BJ (cell line): ENCODE results near the gene BORCS6. TPM values are rescaled to one million over a fixed set of nuclear protein-coding genes. Genes with fewer than 3 reads are reported as not detected.
A peak's percentile ranks its signal among the peaks of the same experiment; 100 is the strongest.

ENCODE experiments used
- CTCF ChIA-PET: fragments of 350-600 bp; formaldehyde crosslinking; extraction: SDS; loops from one replicate; lab custom pipeline; 2021; ENCODE audit warnings: antibody characterized with exemption, inconsistent platforms; lab: Yijun Ruan, JAX
- POLR2A ChIA-PET: fragments of 300-600 bp; sonication (Branson Sonifier 250); formaldehyde crosslinking; extraction: SDS; loops from one replicate; lab custom pipeline; 2021; ENCODE audit warnings: antibody characterized with exemption; lab: Charles Lee
- DNase-seq: peaks from one replicate; pipeline ENCODE4 v3.0.0-alpha.2; 2011; ENCODE audit warnings: low read depth
- H3K27me3 ChIP-seq: 2 replicates; pipeline ENCODE4 v1.6.0; 2011; ENCODE audit warnings: low read length; ENCODE audit not compliant: control insufficient read depth, insufficient read depth
- H3K36me3 ChIP-seq: 2 replicates; pipeline ENCODE4 v1.5.1; 2011; ENCODE audit warnings: low read length; ENCODE audit not compliant: control insufficient read depth, insufficient read depth
- H3K4me3 ChIP-seq: 2 replicates; pipeline ENCODE4 v1.5.1; 2011; ENCODE audit warnings: low read depth, mild to moderate bottlenecking, control low read depth, low read length
- polyA plus RNA-seq: library from polyadenylated mRNA; depleted of rRNA; stranded (reverse); fragments of >200 nt; gene quantifications from 2 replicates; pipeline ENCODE4 v1.2.3, GENCODE V29; 2011
- TF ChIP-seq, protein P1 (sequence below): IDR thresholded peaks from 2 replicates; pipeline ENCODE4 v1.5.1; 2011; ENCODE audit warnings: low read depth, mild to moderate bottlenecking, control low read depth, inconsistent platforms, low read length, moderate library complexity; ENCODE audit not compliant: insufficient read depth

Gene BORCS6
- polyA plus RNA-seq, 1 experiment, result 4.5 TPM

DNA sequence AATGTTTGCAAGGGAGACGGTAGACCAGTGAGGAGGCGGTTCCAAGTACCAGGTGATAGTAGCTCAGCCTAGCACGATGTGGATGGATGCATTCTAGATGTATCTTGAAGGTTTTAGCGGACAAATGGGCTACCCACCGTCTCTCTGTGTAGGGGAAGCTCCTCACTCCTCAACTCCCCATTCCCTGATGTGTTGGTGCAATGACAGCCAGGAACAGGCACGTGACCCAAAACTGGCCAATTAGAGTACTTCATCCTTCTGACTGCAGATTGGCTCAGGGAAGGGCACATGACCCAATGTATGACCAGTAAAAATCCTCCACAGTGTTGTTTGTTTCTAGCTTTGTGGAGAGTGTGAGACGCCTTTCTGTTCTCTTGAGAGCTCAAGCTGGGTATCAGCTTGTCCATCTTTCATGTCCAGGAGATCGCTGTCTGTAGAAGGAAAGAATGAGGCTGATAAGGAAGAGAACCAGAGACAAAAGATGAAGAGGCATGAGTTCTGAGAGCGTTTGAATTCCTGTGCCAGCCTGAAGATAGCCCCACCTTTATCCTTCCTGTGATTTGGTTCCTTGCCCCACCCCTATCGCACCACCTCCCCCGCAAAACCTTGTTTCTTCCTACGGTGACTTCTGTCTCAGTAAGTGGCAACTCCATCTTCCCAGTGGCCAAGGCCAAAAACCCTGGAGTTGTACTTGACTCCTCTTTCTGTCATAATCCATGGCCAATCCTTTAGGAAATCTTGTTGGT lies 2.3 kb upstream of the BORCS6 start:
- Histone ChIP-seq H3K27me3 (no peaks in the 10 kb centered on the region), H3K36me3 (no peaks in the 10 kb centered on the region), H3K4me3 (no peak overlapping the region; the same call in 1 of the 2 replicates)
- CTCF ChIA-PET, result interaction anchor here (0.6 to 1.4 kb wide), 4 partner anchors 10 to 577 kb away, joined by 3 to 6 read pairs (median 4); no protein-coding TSS in a partner anchor
- POLR2A ChIA-PET, result no interaction called here
- TF ChIP-seq, protein P1, sequence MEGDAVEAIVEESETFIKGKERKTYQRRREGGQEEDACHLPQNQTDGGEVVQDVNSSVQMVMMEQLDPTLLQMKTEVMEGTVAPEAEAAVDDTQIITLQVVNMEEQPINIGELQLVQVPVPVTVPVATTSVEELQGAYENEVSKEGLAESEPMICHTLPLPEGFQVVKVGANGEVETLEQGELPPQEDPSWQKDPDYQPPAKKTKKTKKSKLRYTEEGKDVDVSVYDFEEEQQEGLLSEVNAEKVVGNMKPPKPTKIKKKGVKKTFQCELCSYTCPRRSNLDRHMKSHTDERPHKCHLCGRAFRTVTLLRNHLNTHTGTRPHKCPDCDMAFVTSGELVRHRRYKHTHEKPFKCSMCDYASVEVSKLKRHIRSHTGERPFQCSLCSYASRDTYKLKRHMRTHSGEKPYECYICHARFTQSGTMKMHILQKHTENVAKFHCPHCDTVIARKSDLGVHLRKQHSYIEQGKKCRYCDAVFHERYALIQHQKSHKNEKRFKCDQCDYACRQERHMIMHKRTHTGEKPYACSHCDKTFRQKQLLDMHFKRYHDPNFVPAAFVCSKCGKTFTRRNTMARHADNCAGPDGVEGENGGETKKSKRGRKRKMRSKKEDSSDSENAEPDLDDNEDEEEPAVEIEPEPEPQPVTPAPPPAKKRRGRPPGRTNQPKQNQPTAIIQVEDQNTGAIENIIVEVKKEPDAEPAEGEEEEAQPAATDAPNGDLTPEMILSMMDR, result no peak
- DNase-seq, result no peak

DNA sequence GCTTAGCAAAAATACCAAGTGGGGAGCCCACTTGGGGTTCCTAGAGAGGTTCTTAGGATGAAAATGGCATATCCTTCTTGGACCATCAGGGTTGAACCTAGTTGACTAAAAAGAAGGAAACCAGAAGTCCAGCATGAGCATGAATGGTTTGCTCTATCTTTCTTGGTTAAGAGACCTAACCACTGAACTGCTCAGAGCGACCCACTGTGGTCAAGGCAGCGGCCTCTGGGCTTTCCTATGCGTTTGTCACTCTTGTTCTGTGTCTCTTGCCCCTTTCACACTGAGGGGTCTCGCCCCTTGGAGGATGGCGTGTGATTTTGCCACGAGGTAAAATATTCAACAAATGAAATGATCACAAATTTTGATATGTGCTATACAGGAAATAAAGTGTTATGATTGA lies 526 bp upstream of the BORCS6 start:
- Histone ChIP-seq H3K27me3 (no peaks in the 10 kb centered on the region), H3K36me3 (no peaks in the 10 kb centered on the region), H3K4me3 (no peak overlapping the region)
- TF ChIP-seq, protein P1, result no peak
- no peak for DNase-seq
- POLR2A ChIA-PET, result interaction anchor here (0.6 to 1.6 kb wide), 3 partner anchors 17 to 135 kb away, joined by 4 to 8 read pairs (median 5); partner anchors contain the start of gene AURKB
- CTCF ChIA-PET, result interaction anchor here (1.6 kb wide), 1 partner anchor 33 kb away, joined by 4 read pairs; no protein-coding TSS in a partner anchor

DNA sequence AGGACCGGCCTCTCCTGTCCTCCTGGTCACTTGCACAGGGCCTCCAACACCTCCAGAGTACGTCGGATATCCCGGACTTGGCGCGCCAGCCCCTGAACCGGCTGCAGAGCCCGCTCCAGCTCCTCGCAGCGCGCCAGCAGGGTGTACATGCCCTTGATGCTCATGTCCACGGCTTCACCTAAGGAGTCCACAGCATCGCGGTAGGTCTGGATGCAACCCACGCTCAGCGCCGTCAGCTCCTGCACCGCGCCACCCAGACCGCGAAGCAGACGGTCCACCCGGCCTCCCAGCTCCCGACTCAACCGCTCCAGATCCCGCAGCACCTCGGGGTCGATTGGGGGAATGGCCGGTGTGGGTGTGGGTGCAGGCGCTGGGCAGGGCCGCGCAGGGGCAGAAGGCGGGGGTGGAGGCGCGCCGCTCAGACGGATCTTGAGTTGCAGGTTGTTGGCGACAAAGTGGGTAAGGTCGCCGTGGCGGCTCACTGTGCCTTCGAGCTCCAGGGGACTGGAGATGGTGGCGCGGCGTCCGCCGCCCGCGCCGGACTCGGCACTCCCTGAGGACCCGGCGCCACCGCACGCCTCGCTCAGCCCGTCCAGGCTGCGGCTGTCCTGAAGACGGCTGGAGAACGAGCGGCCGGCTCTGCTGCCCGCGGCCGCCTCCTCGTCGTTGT lies 804 bp downstream of the BORCS6 start:
- H3K36me3 ChIP-seq, result no peaks in the 10 kb centered on the region
- peak overlapping the region; percentile 78 for H3K4me3 ChIP-seq
- H3K27me3 ChIP-seq, result no peaks in the 10 kb centered on the region
- TF ChIP-seq, protein P1, result no peak
- no peak for DNase-seq
- ChIA-PET CTCF (interaction anchor here (0.9 to 2.3 kb wide), 5 partner anchors 11 to 95 kb away, joined by 3 to 8 read pairs (median 5); no protein-coding TSS in a partner anchor), POLR2A (interaction anchor here (0.6 to 1.6 kb wide), 3 partner anchors 16 to 32 kb away, joined by 3 to 8 read pairs (median 5); partner anchors contain the start of gene AURKB)

DNA sequence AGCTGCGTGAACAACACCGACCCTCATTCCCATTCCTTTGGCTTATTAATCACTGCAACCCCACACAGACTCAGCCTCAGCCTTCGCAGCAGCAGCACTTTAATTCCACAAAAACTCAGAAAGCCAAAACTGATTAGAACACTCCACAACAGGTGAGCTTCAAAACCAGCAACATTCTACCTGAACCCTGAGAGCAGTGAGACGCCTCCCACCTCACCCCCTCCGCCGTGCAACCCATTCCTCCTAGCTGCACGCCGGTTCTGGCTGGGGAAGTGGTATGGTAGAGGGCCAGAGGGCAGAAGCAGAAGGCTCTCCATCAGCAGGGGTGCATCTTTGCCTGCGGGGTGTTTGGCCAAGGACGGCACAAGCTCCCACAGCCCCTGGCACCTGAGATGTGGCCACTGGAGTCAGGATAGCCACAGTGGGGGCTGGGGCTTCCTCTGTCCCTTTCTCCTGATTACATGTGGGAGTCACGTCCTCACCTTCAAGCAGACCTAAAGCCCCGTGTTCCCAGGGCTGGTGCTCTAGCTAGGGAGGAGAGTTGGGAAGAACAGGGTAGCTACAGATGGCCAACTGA lies 1.6 kb downstream of the BORCS6 start:
- Histone ChIP-seq H3K4me3 (peak overlapping the region; percentile 78), H3K36me3 (no peaks in the 10 kb centered on the region), H3K27me3 (no peaks in the 10 kb centered on the region)
- TF ChIP-seq, protein P1, result no peak
- ChIA-PET POLR2A (interaction anchor here (0.6 kb wide), 2 partner anchors 15 to 33 kb away, joined by 3 read pairs; no protein-coding TSS in a partner anchor), CTCF (interaction anchor here (0.9 to 2.3 kb wide), 6 partner anchors 11 to 94 kb away, joined by 3 to 8 read pairs (median 4); no protein-coding TSS in a partner anchor)
- DNase-seq, result no peak
